CD1c-positive myeloid dendritic cell (primary cell): ENCODE results near the gene AK8.

ENCODE experiments used
- DNase-seq: peaks from one replicate; pipeline ENCODE4 v3.0.0-alpha.2; 2016; ENCODE audit errors: extremely low spot score

AK8 gene

GRCh38 chr9:132826131-132826530 lies 52.0 kb downstream of the AK8 start:
- no peak for DNase-seq

DNA sequence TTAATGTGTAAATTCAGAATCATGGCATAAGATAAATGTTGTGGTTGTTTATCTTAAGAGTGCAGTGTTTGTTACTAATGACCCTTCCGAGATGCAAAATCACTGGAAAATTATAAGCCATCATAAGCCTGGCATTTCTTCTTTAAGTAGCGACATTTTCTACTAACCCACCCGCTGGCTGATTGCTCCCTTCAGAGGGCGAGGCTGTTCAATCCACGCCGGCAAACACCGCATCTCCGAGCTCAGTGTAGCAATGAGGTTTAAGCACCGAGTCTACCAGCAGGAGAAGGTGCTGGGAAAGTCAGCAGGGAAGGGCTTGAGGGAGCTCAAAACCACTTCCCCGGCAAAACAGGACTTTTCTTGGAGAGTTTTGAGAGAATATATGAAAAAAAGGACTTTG lies 52.7 kb downstream of the AK8 start:
- DNase-seq = no peak

- DNase-seq = no peak
These were observed 53.1 kb downstream of the AK8 start for GRCh38 chr9:132824951-132825350.

DNA sequence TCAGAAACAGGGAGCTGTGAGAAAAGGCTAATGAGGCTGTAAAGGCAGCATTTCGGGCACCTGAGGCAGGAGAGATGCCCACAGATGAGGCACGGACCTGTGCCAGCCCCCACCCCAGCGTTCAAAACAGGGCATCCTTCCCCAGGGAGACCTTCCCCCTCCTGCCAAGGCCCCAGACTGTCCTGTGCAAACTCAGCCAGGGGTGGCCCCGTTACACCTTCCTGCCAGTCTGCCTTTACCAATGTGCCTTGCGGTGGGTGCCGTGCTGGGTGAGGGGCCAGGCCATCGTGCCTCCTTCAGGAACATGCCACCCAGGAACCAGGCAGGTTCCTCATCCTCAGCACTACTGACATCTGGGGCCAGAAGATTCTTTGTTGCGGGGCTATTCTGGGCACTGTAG lies 53.9 kb downstream of the AK8 start:
- DNase-seq = no peak

- no peak for DNase-seq
These were observed 54.5 kb downstream of the AK8 start for GRCh38 chr9:132823370-132824145.

DNA sequence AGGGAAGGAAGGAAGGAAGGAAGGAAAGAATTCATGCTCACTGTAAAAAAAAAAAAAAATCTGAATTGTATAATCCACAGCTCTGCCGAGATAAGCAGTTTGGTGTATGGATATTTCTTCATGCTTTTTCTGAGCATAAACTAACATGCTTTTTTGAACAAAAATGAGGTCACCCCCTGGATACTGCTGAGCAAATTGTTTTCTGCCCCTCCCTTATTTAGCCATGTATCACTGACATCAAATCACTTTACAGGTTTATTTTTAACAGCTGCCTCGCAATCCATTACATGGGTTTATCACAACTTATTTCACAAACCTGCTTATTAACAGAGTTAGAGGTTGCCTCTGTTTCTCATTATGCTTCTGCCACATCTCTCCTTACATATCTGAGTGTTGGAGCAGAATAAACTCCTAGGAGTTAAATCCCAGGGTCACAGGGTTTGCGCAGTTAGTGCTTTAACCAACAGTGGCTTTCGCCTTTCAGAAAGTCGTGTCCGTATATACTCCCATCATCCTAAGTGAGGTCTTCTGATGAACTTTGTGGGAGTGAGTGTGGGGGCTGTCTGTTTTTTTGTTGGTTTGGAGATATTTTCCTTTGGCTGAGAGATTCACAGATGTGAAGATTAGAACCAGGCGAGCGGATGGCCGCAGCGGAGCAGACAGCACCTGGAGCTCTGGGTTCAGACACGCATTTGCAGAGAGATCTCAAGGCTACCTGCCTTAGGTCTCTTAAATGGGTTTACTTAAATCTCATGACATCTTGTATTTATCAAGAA lies 57.7 kb downstream of the AK8 start:
- no peak for DNase-seq

- no peak for DNase-seq
These were observed 59.5 kb downstream of the AK8 start for GRCh38 chr9:132818588-132818987.

GRCh38 chr9:132814937-132815336 lies 63.1 kb downstream of the AK8 start:
- no peak for DNase-seq

GRCh38 chr9:132813115-132813771 lies 64.8 kb downstream of the AK8 start:
- DNase-seq = no peak

DNA sequence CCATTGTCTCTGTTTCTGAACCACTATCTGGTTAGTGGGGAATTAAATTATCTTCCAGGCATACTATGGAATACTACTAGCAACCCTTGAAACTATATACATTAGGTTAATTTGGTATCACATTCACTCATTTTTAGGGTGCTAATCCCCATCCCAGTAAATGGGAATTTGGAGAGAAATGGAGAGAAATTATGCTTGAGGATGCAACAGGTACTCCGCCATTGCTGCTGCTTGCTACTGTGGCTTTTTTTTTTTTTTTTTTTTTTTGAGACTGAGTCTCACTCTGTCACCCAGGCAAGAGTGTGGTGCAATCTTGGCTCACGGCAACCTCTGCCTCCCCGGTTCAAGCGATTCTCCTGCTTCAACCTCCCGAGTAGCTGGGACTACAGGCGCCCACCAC lies 66.1 kb downstream of the AK8 start:
- DNase-seq = no peak

GRCh38 chr9:132810314-132810713 lies 67.8 kb downstream of the AK8 start:
- DNase-seq = peak; percentile 10

DNA sequence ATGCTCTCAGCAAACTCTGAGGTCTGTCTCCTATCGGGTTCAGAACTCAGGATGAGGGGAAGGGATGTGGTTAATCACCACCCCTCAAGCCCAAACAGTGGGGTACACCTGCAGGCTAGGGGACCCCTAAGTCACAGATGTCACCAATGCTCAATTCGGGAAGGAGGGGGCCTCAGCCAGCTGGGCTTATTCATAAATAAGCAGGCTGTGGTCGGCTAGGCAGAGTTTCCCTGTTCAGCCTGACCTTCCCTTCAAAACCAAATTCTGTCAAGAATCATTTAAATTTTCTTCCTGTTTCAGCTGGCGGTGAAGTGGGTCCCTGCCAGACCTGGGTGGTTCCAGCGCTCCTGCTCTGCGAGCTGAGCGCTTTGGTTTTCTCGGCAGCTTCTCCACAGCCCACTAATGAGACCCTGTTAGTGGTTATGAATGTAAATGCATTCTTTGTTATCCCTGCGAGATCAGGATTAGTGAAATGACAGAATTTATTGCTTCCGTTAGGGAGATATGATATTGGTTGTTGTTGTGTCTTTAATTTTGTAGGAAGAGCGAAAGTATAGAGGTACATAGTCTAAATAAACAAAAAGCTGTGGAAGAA lies 68.3 kb downstream of the AK8 start:
- no peak for DNase-seq

DNA sequence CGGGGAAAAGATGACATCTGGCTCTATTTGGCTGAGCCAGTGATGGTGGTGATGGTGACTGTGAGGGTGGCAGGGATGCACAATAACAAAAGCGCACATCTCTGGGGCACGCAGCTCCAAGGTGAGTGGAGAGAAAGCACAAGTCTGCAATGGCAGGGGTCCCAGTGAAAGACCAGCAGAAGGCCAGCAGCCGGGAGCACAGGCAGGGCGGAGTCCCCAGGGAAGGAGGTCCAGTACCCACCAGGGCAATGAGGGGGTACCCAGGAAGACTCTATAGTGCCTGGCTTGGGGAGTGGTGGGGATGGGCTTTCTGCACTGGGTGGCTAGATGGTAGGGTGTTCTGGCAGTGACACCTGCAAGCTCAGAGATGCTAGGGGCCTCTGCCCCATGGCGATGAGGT lies 69.4 kb downstream of the AK8 start:
- DNase-seq = no peak

DNA sequence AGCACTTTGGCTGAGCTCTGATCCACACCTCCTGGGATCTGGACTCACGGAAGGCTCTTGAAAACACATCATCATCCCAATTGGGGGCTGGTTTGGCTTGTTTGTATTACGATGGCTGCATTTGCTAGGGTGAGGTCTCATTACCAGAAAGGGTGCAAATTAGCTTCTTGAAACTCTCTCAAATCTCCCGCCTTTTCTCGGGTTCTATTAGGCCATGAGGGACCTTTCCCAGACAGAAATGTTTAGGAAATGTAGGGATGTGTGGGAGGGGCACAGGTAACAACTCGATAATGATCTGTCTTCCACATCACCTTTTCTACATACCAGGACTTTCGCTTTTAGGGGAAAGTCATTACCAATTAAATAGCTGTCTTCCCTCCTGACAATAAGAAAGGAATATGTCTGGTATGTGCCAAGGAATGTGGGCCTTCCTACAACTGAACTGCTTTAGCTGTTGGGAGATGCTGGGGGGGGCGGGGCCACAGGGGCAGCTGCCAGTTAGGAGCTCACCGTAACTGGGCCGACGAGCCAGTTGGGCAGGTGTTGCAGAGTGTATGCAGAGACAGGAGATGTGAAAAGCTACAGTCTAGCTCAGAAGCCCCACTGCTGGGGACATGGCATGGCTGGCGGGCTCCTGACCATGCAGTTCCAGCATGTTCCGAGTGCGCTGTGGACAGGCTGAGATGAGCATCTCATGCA lies 71.2 kb downstream of the AK8 start:
- DNase-seq = no peak

- DNase-seq = no peak
These were observed 71.8 kb downstream of the AK8 start for GRCh38 chr9:132806306-132806705.

DNA sequence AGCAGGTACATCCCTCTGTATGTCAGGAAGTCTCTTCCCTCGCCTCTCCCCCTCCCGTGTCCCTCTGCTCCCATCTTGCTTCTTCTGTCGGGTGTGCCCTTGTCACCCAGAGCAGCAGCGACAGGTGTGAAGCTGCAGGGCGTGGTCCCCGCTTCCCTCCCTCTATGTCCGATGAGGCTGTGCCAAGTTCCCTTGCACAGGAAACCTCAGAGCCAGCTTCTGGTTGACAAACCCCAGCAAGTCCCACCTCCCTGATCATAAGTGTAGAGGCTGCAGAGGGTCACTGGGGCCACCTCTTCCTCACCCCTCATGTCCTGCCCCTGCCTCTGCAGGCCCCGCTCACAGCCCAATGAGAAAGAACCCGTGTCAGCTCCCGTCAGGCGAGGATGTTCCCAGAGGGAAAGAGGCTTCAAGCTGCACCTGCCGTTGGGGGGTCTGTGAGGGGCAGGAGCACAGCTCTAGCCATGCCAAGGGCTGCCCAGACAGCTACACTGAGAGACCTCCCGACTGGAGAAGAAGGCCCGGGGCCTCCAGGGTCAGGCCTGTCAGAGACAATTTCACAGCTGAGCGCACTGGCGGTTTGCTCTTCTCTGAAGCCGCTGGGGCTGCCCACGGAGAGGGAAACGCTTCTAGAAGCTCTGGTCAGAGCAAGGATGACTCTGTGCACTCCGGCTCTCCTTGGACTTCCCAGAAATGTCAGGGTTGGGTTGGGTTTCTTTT lies 73.3 kb downstream of the AK8 start:
- DNase-seq = no peak

GRCh38 chr9:132802121-132802795 lies 75.8 kb downstream of the AK8 start:
- no peak for DNase-seq

DNA sequence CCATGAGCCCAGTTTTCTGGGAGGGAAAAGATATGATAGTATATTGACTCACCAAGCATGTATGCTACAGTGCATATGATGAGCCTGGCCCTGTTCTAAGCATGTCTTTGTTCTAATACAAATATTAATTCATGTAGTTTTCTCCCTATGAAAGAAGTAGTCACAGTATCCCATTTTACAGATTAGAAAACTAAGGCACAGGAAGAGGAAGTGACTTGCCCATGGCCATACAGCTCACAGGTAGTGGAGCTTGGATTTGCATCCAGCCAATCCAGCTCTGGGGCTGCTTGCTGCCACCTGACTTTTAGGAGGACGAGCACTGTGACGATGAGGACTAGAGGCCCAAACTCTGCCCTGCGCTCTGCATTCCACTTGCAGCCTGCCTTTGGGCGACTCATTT lies 76.4 kb downstream of the AK8 start:
- no peak for DNase-seq

GRCh38 chr9:132800038-132800648 lies 77.9 kb downstream of the AK8 start:
- DNase-seq = peak; percentile 69
